Heart left ventricle (tissue), 16 donors: ENCODE data around the gene LHCGR. TPM values are rescaled to one million over a fixed set of nuclear protein-coding genes. Genes with fewer than 3 reads are reported as not detected.
"Not testable (repeated sequence)": the region's sequence is repeated elsewhere in the genome, so short reads cannot be mapped to it uniquely, and the experiment has no call there.

Experiments
- ATAC-seq, 4 donors: fragments of 200-7000 bp; cut with Tn5 transposase; one replicate each; pipeline ENCODE4 v1.9.1; 2020 to 2022; ENCODE audit warnings: moderate library complexity in 4 of 4, mild to moderate bottlenecking in 3 of 4, moderate number of reproducible peaks in 1 of 4
- DNase-seq, 5 donors: peaks; one replicate each; pipeline ENCODE4 v3.0.0-alpha.2; 2020
- H3K27ac ChIP-seq, 12 donors: fragments of 200-600 bp; sonication (generic) in 4 of 12; one replicate each; pipeline versions ENCODE4 v1.5.0 to v1.8.0; 2016 to 2022; ENCODE audit warnings: mild to moderate bottlenecking in 2 of 12
- H3K27me3 ChIP-seq, 9 donors: fragments of 200-600 bp; sonication (generic) in 2 of 9; one replicate each; pipeline versions ENCODE4 v1.5.1 to v1.8.0; 2016 to 2022; ENCODE audit warnings: mild to moderate bottlenecking in 3 of 9
- H3K36me3 ChIP-seq, 9 donors: fragments of 200-600 bp; sonication (generic) in 2 of 9; one replicate each; pipeline versions ENCODE4 v1.5.0 to v1.8.0; 2018 to 2022; ENCODE audit warnings: mild to moderate bottlenecking in 2 of 9
- H3K4me1 ChIP-seq, 12 donors: fragments of 200-600 bp; sonication (generic) in 4 of 12; one replicate each; pipeline versions ENCODE4 v1.5.0 to v1.8.0; 2016 to 2022; ENCODE audit warnings: mild to moderate bottlenecking in 3 of 12
- H3K4me3 ChIP-seq, 12 donors: fragments of 200-600 bp; sonication (generic) in 4 of 12; one replicate each; pipeline versions ENCODE4 v1.5.0 to v1.8.0; 2017 to 2022; ENCODE audit warnings: mild to moderate bottlenecking in 9 of 12, moderate library complexity in 4 of 12
- H3K9me3 ChIP-seq, 12 donors: fragments of 200-600 bp; sonication (generic) in 4 of 12; one replicate each; pipeline versions ENCODE4 v1.5.0 to v1.8.0; 2016 to 2022; ENCODE audit warnings: mild to moderate bottlenecking in 1 of 12
- POLR2A ChIP-seq, 2 donors: fragments of 450-650 bp; IDR thresholded peaks; one replicate each; pipeline ENCODE4 v1.6.1; 2017; ENCODE audit warnings: antibody characterized with exemption in 2 of 2, mild to moderate bottlenecking in 2 of 2, moderate library complexity in 2 of 2
- WGBS, 4 donors: extraction: QIAGEN DNeasy Blood & Tissue Kit in 2 of 4; methylation state at CpG; one replicate each; pipeline versions ENCODE4 v1.1.5 to v1.1.7; 2013 to 2018; 5-methylcytosine and 5-hydroxymethylcytosine counted together
- intact Hi-C, 10 donors: fragments of 100-400 bp; cut with DNase I; formaldehyde crosslinking; loops; one replicate each; pipeline versions ENCODE4 v1.11.1 to v1.14.2; 2022
- polyA plus RNA-seq, 2 donors: library from polyadenylated mRNA; stranded (reverse); fragments of 200-250 nt; gene quantifications; one replicate each; pipeline ENCODE4 v1.2.3, GENCODE V29; 2013
- total RNA-seq, 9 donors: library from RNA; depleted of rRNA in 2 of 9; stranded (reverse); fragments of >200 nt in 2 of 9; fragmentation: NEBNext Ultra II Directional in 3 of 9; extraction: Animal tissue kit (Norgen Biotek cat#: 25700) in 3 of 9; gene quantifications; one replicate each; pipeline versions ENCODE4 v1.1.0 to v1.2.4, GENCODE V29; 2016 to 2023
- TF ChIP-seq, protein P1 (sequence below), 12 donors: fragments of 200-600 bp; sonication (generic) in 4 of 12; IDR thresholded peaks; one replicate each; pipeline versions ENCODE4 v1.5.0 to v1.8.0; 2018 to 2022; ENCODE audit warnings: antibody characterized with exemption in 12 of 12, mild to moderate bottlenecking in 5 of 12
- donor health status: ischemic (EF 13 %, LVEDD 7.1; RV severe dilation, severe dysfunction).
- donor health status: healthy with polysubstance abuse.
- donor health status: DM: no; HTN: yes; CAD: no.
- donor health status: DM: no; HTN: no; CAD: no.
- donor health status: ischemic (EF 25% LVEDD 6.9; RV normal size, moderate dysfunction).
- donor health status: ischemic (EF 25% LVEDD 5.7; RV mildly dilated, moderate dysfunction).
- donor health status: healthy.
- donor health status: DM: yes; HTN: yes; CAD: no.
- donor health status: ischemic (EF 35%, LVEDD 5.7; RV mildly dilated, moderate dysfunction).
- donor health status: nonischemic (EF 11% LVEDD 7.7; RV severe dilation, severe dysfunction).
- donor health status: DM: yes; HTN: yes; CAD: no.
- donor health status: PGD.
- donor health status: ischemic (EF 29% LVEDD 5.4; RV normal size, mild dysfunction).
- donor health status: nonischemic (EF 23%, LVEDD 6.1; RV moderate dilation, normal function).

LHCGR gene
- total and polyA plus RNA-seq, 11 donors = 0.09 to 1.4 (median 0.42) TPM; not detected in 6

DNA sequence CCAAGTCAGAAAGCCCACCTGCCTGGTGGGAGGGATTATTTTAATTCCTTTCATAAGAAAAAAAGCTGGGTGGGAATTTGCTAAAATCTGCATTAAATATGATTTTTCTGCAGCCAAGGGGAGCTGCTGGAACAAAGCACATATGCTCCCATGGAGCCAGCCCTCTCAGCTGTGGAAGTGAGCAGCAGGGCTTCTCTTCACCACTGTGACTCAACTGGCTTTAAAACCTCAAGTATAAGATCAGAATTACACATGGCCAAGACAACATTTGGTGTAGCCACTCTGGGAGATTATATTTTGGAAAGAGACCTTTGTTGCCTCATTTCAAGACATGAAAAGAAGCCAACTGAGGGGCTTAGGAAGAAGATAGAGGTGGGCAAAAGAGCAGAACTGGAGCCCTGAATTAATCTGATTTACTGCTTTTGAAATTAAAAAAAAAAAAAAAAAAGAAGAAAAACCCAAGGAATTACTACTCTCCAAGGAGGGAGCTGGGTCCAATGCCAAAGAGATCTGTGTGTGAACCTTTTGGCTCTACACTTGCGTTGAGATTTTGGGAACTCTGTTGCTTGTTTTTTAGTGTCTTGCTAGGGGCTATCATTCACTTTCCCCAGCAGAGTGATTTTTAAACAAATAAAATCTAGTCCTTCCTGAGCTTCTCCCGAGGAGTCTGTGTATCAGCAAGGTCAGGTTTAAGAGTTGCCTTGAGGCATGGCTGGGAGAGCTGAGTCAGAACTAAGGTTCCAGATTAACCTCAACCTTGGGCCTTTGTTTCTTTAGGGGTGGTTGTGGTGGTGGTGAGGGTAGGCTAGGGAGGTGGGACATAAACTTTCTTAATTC, 6.0 kb downstream of the LHCGR start:
- H3K4me1 ChIP-seq = no peaks in the 10 kb centered on the region
- H3K4me3 ChIP-seq = no peak overlapping the region
- intact Hi-C loops = no loop called here
- no peak for ATAC-seq
- peaks cover 0 to 9% (median 0%) of the 10 kb centered on the region in 9 donors for H3K27me3 ChIP-seq
- no peaks in the 10 kb centered on the region for H3K9me3 ChIP-seq
- no peaks in the 10 kb centered on the region for H3K36me3 ChIP-seq
- WGBS, 4 donors = 62 to 78% (median 68%) methylated on average over 2 of the region's 2 CpGs
- H3K27ac ChIP-seq = no peak overlapping the region
- TF ChIP-seq POLR2A (IDR thresholded peaks at IDR 0.05) = no peak
- TF ChIP-seq, protein P1, sequence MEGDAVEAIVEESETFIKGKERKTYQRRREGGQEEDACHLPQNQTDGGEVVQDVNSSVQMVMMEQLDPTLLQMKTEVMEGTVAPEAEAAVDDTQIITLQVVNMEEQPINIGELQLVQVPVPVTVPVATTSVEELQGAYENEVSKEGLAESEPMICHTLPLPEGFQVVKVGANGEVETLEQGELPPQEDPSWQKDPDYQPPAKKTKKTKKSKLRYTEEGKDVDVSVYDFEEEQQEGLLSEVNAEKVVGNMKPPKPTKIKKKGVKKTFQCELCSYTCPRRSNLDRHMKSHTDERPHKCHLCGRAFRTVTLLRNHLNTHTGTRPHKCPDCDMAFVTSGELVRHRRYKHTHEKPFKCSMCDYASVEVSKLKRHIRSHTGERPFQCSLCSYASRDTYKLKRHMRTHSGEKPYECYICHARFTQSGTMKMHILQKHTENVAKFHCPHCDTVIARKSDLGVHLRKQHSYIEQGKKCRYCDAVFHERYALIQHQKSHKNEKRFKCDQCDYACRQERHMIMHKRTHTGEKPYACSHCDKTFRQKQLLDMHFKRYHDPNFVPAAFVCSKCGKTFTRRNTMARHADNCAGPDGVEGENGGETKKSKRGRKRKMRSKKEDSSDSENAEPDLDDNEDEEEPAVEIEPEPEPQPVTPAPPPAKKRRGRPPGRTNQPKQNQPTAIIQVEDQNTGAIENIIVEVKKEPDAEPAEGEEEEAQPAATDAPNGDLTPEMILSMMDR (IDR thresholded peaks at IDR 0.05) = no peak
- no peak for DNase-seq

DNA sequence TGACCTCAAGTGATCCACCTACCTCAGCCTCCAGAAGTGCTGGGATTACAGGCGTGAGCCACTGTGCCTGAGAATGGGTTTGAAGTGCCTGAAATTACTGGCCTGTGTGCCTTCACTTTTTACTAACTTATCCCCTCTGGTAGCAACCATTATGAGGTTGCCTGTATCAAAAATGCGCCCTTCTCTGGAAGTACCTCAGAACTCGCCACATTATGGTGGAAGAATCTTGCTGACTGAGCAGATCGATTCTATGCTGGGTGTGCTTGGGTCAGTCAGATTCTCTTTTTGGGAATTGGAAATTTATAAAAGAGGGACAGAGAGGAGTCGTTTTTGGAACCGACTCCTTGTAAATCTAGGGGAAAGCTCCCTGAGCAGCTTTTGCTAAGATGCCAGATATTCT, 8.2 kb downstream of the LHCGR start:
- no peak for ATAC-seq
- no peaks in the 10 kb centered on the region for H3K27me3 ChIP-seq
- no peaks in the 10 kb centered on the region for H3K4me1 ChIP-seq
- no peak overlapping the region for H3K27ac ChIP-seq
- H3K36me3 ChIP-seq = no peaks in the 10 kb centered on the region
- intact Hi-C loops = no loop called here
- H3K4me3 ChIP-seq = no peak overlapping the region
- DNase-seq = no peak
- TF ChIP-seq, protein P1 (IDR thresholded peaks at IDR 0.05) = no peak
- no peak for TF ChIP-seq POLR2A (IDR thresholded peaks at IDR 0.05)
- 72 to 90% (median 85%) methylated on average over 6 of the region's 6 CpGs for WGBS, 4 donors
- H3K9me3 ChIP-seq = no peaks in the 10 kb centered on the region

DNA sequence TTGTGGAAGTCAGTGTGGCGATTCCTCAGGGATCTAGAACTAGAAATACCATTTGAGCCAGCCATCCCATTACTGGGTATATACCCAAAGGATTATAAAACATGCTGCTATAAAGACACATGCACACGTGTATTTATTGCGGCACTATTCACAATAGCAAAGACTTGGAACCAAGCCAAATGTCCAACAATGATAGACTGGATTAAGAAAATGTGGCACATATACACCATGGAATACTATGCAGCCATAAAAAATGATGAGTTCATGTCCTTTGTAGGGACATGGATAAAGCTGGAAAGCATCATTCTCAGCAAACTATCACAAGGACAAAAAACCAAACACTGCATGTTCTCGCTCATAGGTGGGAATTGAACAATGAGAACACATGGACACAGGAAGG, 16.3 kb downstream of the LHCGR start:
- H3K27me3 ChIP-seq, H3K36me3 ChIP-seq, H3K4me3 ChIP-seq, intact Hi-C loops, H3K27ac ChIP-seq, H3K9me3 ChIP-seq, ATAC-seq, DNase-seq, H3K4me1 ChIP-seq: not testable (repeated sequence)
- 91 to 93% (median 93%) methylated on average over 4 of the region's 4 CpGs for WGBS, 4 donors

DNA sequence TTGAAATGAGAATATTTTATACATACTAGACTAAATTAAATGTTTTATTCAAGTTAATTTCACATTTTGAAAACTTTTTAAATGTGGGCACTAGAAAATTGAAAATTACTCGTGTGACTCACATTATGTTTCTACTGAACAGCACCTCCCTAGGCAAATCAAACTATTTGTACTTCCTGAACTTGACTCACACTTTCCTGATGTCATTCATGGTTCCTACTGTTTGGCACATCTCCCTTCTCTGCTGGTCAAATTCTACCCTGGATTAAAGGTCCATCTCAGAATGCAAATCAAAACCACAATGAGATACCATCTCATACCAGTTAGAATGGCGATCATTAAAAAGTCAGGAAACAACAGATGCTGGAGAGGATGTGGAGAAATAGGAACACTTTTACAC, 16.7 kb downstream of the LHCGR start:
- no peak for TF ChIP-seq POLR2A (IDR thresholded peaks at IDR 0.05)
- TF ChIP-seq, protein P1 (IDR thresholded peaks at IDR 0.05) = no peak
- no peak overlapping the region for H3K27ac ChIP-seq
- intact Hi-C loops = no loop called here
- no peak overlapping the region for H3K4me3 ChIP-seq
- DNase-seq (no peak), ATAC-seq (no peak)
- no peaks in the 10 kb centered on the region for H3K36me3 ChIP-seq
- WGBS, 4 donors = 63 to 81% (median 68%) methylated on average over 2 of the region's 2 CpGs
- no peaks in the 10 kb centered on the region for H3K27me3 ChIP-seq
- H3K4me1 ChIP-seq = no peaks in the 10 kb centered on the region
- no peaks in the 10 kb centered on the region for H3K9me3 ChIP-seq

DNA sequence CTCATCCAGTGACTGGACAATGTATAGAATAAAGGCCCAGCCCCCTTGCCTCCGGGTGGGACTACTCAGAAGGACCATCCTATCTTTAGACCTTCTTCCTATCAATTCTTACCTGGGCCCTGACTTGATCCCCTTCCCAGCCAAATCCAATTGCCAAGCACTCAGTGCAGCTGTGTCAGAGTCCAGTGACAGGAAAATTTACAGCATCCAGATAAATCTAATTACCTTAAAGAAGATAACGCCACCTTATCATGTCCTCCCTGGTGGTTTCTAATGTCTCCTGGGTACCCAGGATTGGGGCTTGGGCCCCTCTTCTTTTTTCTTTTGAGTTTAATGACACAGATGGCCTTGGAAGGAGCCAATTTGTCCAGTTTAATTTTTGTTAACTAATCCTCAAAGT, 19.3 kb downstream of the LHCGR start:
- intact Hi-C loops = no loop called here
- Histone ChIP-seq H3K27ac (no peak overlapping the region), H3K4me3 (no peak overlapping the region), H3K4me1 (no peaks in the 10 kb centered on the region), H3K27me3 (no peaks in the 10 kb centered on the region), H3K9me3 (no peaks in the 10 kb centered on the region), H3K36me3 (no peaks in the 10 kb centered on the region)
- DNase-seq = no peak
- WGBS, 4 donors = 53 to 62% (median 56%) methylated on average over 2 of the region's 2 CpGs
- ATAC-seq = no peak
- no peak for TF ChIP-seq POLR2A (IDR thresholded peaks at IDR 0.05)
- TF ChIP-seq, protein P1 (IDR thresholded peaks at IDR 0.05) = no peak
